Body of pancreas (tissue), 4 donors: ENCODE measurements around the gene DRD1.

Experiments used
- POLR2A ChIP-seq, 3 donors: fragments of 450-650 bp; IDR thresholded peaks; one replicate each; pipeline ENCODE4 v1.6.1; 2016; ENCODE audit warnings: antibody characterized with exemption in 3 of 3, mild to moderate bottlenecking in 2 of 3
- TF ChIP-seq, protein P1 (sequence below), 7 experiments: fragments of 450-650 bp in 4 of 7; fragments of 200-600 bp in 3 of 7; sonication (generic) in 3 of 7; IDR thresholded peaks; one replicate each; pipeline ENCODE4 v1.5.1; 2016 to 2019; ENCODE audit warnings: antibody characterized with exemption in 7 of 7

DNA sequence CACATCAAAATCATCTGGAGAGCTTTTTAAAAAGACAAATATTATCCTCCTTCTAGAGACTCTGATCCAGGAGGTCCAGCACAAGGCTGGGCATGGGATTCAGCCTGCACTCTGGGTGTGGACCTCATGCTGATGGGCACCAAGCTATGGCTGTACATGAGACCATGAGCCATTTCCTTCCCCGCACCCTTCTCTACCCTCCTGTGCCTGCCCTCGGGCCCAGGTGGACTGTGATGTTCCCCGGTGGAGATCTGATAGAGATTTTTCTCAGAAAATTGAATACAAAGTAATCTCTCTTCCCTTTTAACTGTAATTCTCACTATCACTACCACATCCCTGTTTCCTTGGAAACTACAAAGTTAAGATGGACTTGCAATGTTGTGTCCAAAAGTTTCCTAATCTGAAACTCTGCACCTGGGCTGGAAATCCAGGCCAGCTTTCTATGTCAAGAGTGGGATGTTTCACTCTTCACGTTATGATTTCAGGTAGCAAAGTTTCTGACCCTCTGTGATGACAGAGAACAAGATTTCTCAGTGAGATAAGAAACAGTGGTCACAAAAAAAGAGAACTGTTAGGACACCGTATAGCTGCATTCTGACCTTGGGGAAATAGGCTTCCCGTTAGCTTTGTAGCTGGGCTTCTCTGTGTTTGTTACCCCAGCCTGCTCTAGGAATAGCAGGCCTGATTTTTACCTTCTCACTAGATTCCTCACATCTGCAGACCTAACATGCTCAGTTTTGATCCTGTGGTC is 45.9 kb upstream of the DRD1 start:
- no peak for TF ChIP-seq POLR2A (IDR thresholded peaks at IDR 0.05)
- TF ChIP-seq, protein P1, sequence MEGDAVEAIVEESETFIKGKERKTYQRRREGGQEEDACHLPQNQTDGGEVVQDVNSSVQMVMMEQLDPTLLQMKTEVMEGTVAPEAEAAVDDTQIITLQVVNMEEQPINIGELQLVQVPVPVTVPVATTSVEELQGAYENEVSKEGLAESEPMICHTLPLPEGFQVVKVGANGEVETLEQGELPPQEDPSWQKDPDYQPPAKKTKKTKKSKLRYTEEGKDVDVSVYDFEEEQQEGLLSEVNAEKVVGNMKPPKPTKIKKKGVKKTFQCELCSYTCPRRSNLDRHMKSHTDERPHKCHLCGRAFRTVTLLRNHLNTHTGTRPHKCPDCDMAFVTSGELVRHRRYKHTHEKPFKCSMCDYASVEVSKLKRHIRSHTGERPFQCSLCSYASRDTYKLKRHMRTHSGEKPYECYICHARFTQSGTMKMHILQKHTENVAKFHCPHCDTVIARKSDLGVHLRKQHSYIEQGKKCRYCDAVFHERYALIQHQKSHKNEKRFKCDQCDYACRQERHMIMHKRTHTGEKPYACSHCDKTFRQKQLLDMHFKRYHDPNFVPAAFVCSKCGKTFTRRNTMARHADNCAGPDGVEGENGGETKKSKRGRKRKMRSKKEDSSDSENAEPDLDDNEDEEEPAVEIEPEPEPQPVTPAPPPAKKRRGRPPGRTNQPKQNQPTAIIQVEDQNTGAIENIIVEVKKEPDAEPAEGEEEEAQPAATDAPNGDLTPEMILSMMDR (IDR thresholded peaks at IDR 0.05): no peak
